Naive thymus-derived CD8-positive, alpha-beta T cell (primary cell): ENCODE data around the gene SPTBN4. TPM values are rescaled to one million over a fixed set of nuclear protein-coding genes. Genes with fewer than 3 reads are reported as not detected.
"Not testable (repeated sequence)": the region's sequence is repeated elsewhere in the genome, so short reads cannot be mapped to it uniquely, and the experiment has no call there.

Experiments
- ATAC-seq, 2 donors: fragments of 150-1000 bp; cut with Tn5 transposase in 1 of 2; sonication (Bioruptor Pico), chemical (Tn5 transposase) in 1 of 2; 1 replicate in 1 of 2; 2 replicates in 1 of 2; pipeline ENCODE4 v1.10.0; 2021; ENCODE audit warnings: mild to moderate bottlenecking in 2 of 2, moderate library complexity in 2 of 2
- POLR2A ChIA-PET: fragments of 350-600 bp; sonication (Branson Sonifier 250); formaldehyde crosslinking; loops from one replicate; lab custom pipeline; 2021; ENCODE audit warnings: antibody characterized with exemption; lab: Charles Lee
- DNase-seq, 10 donors: peaks; one replicate each; pipeline versions ENCODE4 v3.0.0 to v3.0.0-alpha.2; 2020 to 2022
- H3K27ac Mint-ChIP-seq, 10 donors: one replicate each; pipeline ENCODE4 v1.8.0; 2020 to 2022; ENCODE audit warnings: mild to moderate bottlenecking in 10 of 10, mixed read lengths in 10 of 10, moderate library complexity in 4 of 10, inconsistent platforms in 1 of 10
- H3K27me3 Mint-ChIP-seq, 5 donors: one replicate each; pipeline ENCODE4 v1.8.0; 2021 to 2022; ENCODE audit warnings: mixed read lengths in 5 of 5
- H3K36me3 Mint-ChIP-seq, 3 donors: one replicate each; pipeline ENCODE4 v1.8.0; 2020 to 2022; ENCODE audit warnings: mixed read lengths in 3 of 3, mild to moderate bottlenecking in 2 of 3, inconsistent platforms in 1 of 3
- H3K4me1 Mint-ChIP-seq, 4 donors: one replicate each; pipeline ENCODE4 v1.8.0; 2021 to 2022; ENCODE audit warnings: mixed read lengths in 4 of 4
- H3K4me3 Mint-ChIP-seq, 10 donors: one replicate each; pipeline ENCODE4 v1.8.0; 2020 to 2022; ENCODE audit warnings: mild to moderate bottlenecking in 10 of 10, mixed read lengths in 10 of 10, moderate library complexity in 6 of 10, inconsistent platforms in 1 of 10
- H3K9me3 Mint-ChIP-seq, 9 donors: one replicate each; pipeline ENCODE4 v1.8.0; 2020 to 2022; ENCODE audit warnings: mixed read lengths in 9 of 9, mild to moderate bottlenecking in 3 of 9, inconsistent platforms in 1 of 9, moderate library complexity in 1 of 9
- polyA plus RNA-seq, 3 donors: library from polyadenylated mRNA; unstranded; fragments of 300-500 nt; fragmentation: Illumina TruSeq; gene quantifications; one replicate each; pipeline ENCODE4 v1.2.3, GENCODE V29; 2021
- total RNA-seq, 8 experiments: library from RNA in 2 of 8; stranded (reverse) in 2 of 8; gene quantifications; one replicate each; pipeline ENCODE4 v1.2.3 and lab custom pipeline; 2021 to 2026

The SPTBN4 gene
- total and polyA plus RNA-seq, 5 experiments from 2014 or later: 0.13 to 0.62 (median 0.47) TPM; not detected in 2

- not testable (repeated sequence) for H3K27ac Mint-ChIP-seq, ATAC-seq, H3K36me3 Mint-ChIP-seq, H3K9me3 Mint-ChIP-seq, H3K4me3 Mint-ChIP-seq, DNase-seq
- Mint-ChIP-seq H3K4me1 (peaks cover 7 to 12% (median 10%) of the 10 kb centered on the region in 4 donors), H3K27me3 (peaks cover 24 to 43% (median 27%) of the 10 kb centered on the region in 5 donors)
- POLR2A ChIA-PET: interaction anchor here (0.7 kb wide), 1 partner anchor 567 kb away, joined by 3 read pairs; no protein-coding TSS in a partner anchor
Observed at GRCh38 chr19:40546153-40546841, 79.5 kb downstream of the SPTBN4 start.

GRCh38 chr19:40547190-40547589 is 80.4 kb downstream of the SPTBN4 start:
- Mint-ChIP-seq H3K4me1 (peaks cover 7 to 12% (median 10%) of the 10 kb centered on the region in 4 donors), H3K27me3 (peaks cover 24 to 51% (median 30%) of the 10 kb centered on the region in 5 donors)
- DNase-seq, H3K27ac Mint-ChIP-seq, H3K4me3 Mint-ChIP-seq, H3K36me3 Mint-ChIP-seq, ATAC-seq, H3K9me3 Mint-ChIP-seq, POLR2A ChIA-PET: not testable (repeated sequence)

GRCh38 chr19:40547836-40548235 is 81.0 kb downstream of the SPTBN4 start:
- H3K9me3 Mint-ChIP-seq: peaks cover 0 to 5% (median 0%) of the 10 kb centered on the region in 9 donors
- H3K36me3 Mint-ChIP-seq: peaks cover 0 to 2% (median 0%) of the 10 kb centered on the region in 3 donors
- peaks cover 29 to 55% (median 31%) of the 10 kb centered on the region in 5 donors for H3K27me3 Mint-ChIP-seq
- H3K4me1 Mint-ChIP-seq: peaks cover 7 to 12% (median 10%) of the 10 kb centered on the region in 4 donors
- no peak overlapping the region for H3K27ac Mint-ChIP-seq
- POLR2A ChIA-PET: interaction anchor here (0.6 kb wide), 1 partner anchor 90 kb away, joined by 4 read pairs; no protein-coding TSS in a partner anchor
- no peak overlapping the region for H3K4me3 Mint-ChIP-seq
- DNase-seq: no peak
- no peak for ATAC-seq

GRCh38 chr19:40549007-40549708 is 82.4 kb downstream of the SPTBN4 start:
- POLR2A ChIA-PET: interaction anchor here (1.2 kb wide), 1 partner anchor 55 kb away, joined by 3 read pairs; no protein-coding TSS in a partner anchor
- H3K4me1 Mint-ChIP-seq: peaks cover 7 to 20% (median 12%) of the 10 kb centered on the region in 4 donors
- H3K9me3 Mint-ChIP-seq: peaks cover 0 to 5% (median 0%) of the 10 kb centered on the region in 9 donors
- peak; percentile 52 to 82 (median 64) for DNase-seq
- peaks cover 0 to 2% (median 2%) of the 10 kb centered on the region in 3 donors for H3K36me3 Mint-ChIP-seq
- H3K27me3 Mint-ChIP-seq: peaks cover 35 to 65% (median 43%) of the 10 kb centered on the region in 5 donors
- ATAC-seq: peak; percentile 92 to 99
- peak overlapping the region in 5 of 10 donors; percentile 14 to 54 (median 43) for H3K4me3 Mint-ChIP-seq
- H3K27ac Mint-ChIP-seq: peak overlapping the region in 1 of 10 donors; percentile 63

- POLR2A ChIA-PET: interaction anchor here (0.9 kb wide), 1 partner anchor 36 kb away, joined by 3 read pairs; no protein-coding TSS in a partner anchor
- peaks cover 41 to 77% (median 54%) of the 10 kb centered on the region in 5 donors for H3K27me3 Mint-ChIP-seq
- H3K9me3 Mint-ChIP-seq: peaks cover 0 to 3% (median 0%) of the 10 kb centered on the region in 9 donors
Observed at GRCh38 chr19:40550951-40551350, 84.2 kb downstream of the SPTBN4 start.

GRCh38 chr19:40552848-40553247 is 86.0 kb downstream of the SPTBN4 start:
- no peak overlapping the region for H3K4me3 Mint-ChIP-seq
- ATAC-seq (no peak), DNase-seq (no peak)
- peaks cover 0 to 2% (median 0%) of the 10 kb centered on the region in 3 donors for H3K36me3 Mint-ChIP-seq
- H3K9me3 Mint-ChIP-seq: no peaks in the 10 kb centered on the region
- peaks cover 31 to 80% (median 53%) of the 10 kb centered on the region in 5 donors for H3K27me3 Mint-ChIP-seq
- no peak overlapping the region for H3K27ac Mint-ChIP-seq
- H3K4me1 Mint-ChIP-seq: peaks cover 7 to 20% (median 12%) of the 10 kb centered on the region in 4 donors
- POLR2A ChIA-PET: no interaction called here

More at GRCh38 chr19:40550951-40551350, 84.2 kb downstream of the SPTBN4 start:
- no peak for ATAC-seq
- Mint-ChIP-seq H3K4me1 (peaks cover 7 to 20% (median 12%) of the 10 kb centered on the region in 4 donors), H3K27ac (no peak overlapping the region), H3K4me3 (no peak overlapping the region), H3K36me3 (peaks cover 0 to 2% (median 2%) of the 10 kb centered on the region in 3 donors)
- no peak for DNase-seq

GRCh38 chr19:40553885-40554857 is 87.4 kb downstream of the SPTBN4 start:
- peaks cover 5 to 15% (median 8%) of the 10 kb centered on the region in 4 donors for H3K4me1 Mint-ChIP-seq
- H3K4me3 Mint-ChIP-seq: no peak overlapping the region
- no peak for ATAC-seq
- peak overlapping the region in 1 of 10 donors; percentile 71 for H3K27ac Mint-ChIP-seq
- H3K9me3 Mint-ChIP-seq: no peaks in the 10 kb centered on the region
- POLR2A ChIA-PET: no interaction called here
- peaks cover 27 to 72% (median 52%) of the 10 kb centered on the region in 5 donors for H3K27me3 Mint-ChIP-seq
- DNase-seq: no peak
- H3K36me3 Mint-ChIP-seq: peaks cover 0 to 2% (median 0%) of the 10 kb centered on the region in 3 donors

- Mint-ChIP-seq H3K4me3 (no peak overlapping the region), H3K27me3 (peaks cover 19 to 56% (median 45%) of the 10 kb centered on the region in 5 donors), H3K36me3 (peaks cover 0 to 2% (median 0%) of the 10 kb centered on the region in 3 donors), H3K4me1 (peaks cover 7 to 23% (median 15%) of the 10 kb centered on the region in 4 donors), H3K27ac (no peak overlapping the region), H3K9me3 (no peaks in the 10 kb centered on the region)
- DNase-seq (no peak), ATAC-seq (no peak)
- POLR2A ChIA-PET: no interaction called here
Observed at GRCh38 chr19:40555978-40556689, 89.3 kb downstream of the SPTBN4 start.

GRCh38 chr19:40556953-40557530 is 90.2 kb downstream of the SPTBN4 start:
- Mint-ChIP-seq H3K9me3 (no peaks in the 10 kb centered on the region), H3K4me3 (no peak overlapping the region), H3K36me3 (peaks cover 0 to 4% (median 0%) of the 10 kb centered on the region in 3 donors), H3K27me3 (peaks cover 22 to 50% (median 45%) of the 10 kb centered on the region in 5 donors), H3K4me1 (peaks cover 10 to 29% (median 19%) of the 10 kb centered on the region in 4 donors), H3K27ac (no peak overlapping the region)
- ATAC-seq (no peak), DNase-seq (no peak)
- POLR2A ChIA-PET: interaction anchor here (0.7 kb wide), 1 partner anchor 56 kb away, joined by 4 read pairs; no protein-coding TSS in a partner anchor

GRCh38 chr19:40559394-40559793 is 92.6 kb downstream of the SPTBN4 start:
- H3K9me3 Mint-ChIP-seq: no peaks in the 10 kb centered on the region
- DNase-seq (no peak), ATAC-seq (no peak)
- H3K36me3 Mint-ChIP-seq: peaks cover 0 to 3% (median 2%) of the 10 kb centered on the region in 3 donors
- peak overlapping the region in 1 of 10 donors; percentile 8 for H3K27ac Mint-ChIP-seq
- H3K4me3 Mint-ChIP-seq: peak overlapping the region in 6 of 10 donors; percentile 7 to 71 (median 38)
- POLR2A ChIA-PET: no interaction called here
- peaks cover 15 to 39% (median 27%) of the 10 kb centered on the region in 5 donors for H3K27me3 Mint-ChIP-seq
- H3K4me1 Mint-ChIP-seq: peaks cover 10 to 22% (median 17%) of the 10 kb centered on the region in 4 donors

GRCh38 chr19:40560092-40560507 is 93.3 kb downstream of the SPTBN4 start:
- Mint-ChIP-seq H3K36me3 (peaks cover 0 to 3% (median 2%) of the 10 kb centered on the region in 3 donors), H3K4me3 (peak overlapping the region in 3 of 10 donors; percentile 7 to 61 (median 31)), H3K27ac (no peak overlapping the region), H3K4me1 (peaks cover 10 to 22% (median 17%) of the 10 kb centered on the region in 4 donors), H3K9me3 (no peaks in the 10 kb centered on the region), H3K27me3 (peaks cover 13 to 38% (median 27%) of the 10 kb centered on the region in 5 donors)
- POLR2A ChIA-PET: no interaction called here
- peak in 1 of 2 donors; percentile 57 for ATAC-seq
- no peak for DNase-seq
